ENCODE measurements around the gene NXPE4.
"Not testable (repeated sequence)": the region's sequence is repeated elsewhere in the genome, so short reads cannot be mapped to it uniquely, and the experiment has no call there.

NXPE4 gene

DNA sequence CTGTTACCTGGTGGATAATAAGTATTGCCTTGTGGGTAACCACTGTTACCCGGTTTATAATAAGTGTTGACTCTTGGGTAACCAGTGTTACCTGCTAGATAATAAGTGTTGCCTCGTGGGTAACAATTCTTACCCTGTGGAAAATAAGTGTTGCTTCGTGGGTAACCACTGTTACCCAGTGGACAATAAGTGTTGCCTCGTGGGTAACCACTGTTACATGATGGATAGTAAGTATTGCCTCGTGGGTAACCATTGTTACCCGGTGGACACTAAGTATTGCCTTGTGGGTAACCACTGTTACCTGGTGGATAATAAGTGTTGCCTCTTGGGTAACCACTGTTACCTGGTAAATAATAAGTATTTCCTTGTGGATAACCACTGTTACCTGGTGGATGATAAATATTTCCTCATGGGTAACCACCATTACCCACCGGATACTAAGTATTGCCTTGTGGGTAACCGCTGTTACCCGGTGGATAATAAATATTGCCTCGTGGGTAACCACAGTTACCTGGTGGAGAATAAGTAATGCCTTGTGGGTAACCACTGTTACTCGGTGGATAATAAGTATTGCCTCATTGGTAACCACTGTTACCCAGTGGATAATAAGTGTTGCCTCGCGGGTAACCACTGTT lies 8.7 kb upstream of the NXPE4 start:
- DNase-seq (ENCODE audit: low read depth, low spot score): no peak
- TF ChIP-seq, protein P1, sequence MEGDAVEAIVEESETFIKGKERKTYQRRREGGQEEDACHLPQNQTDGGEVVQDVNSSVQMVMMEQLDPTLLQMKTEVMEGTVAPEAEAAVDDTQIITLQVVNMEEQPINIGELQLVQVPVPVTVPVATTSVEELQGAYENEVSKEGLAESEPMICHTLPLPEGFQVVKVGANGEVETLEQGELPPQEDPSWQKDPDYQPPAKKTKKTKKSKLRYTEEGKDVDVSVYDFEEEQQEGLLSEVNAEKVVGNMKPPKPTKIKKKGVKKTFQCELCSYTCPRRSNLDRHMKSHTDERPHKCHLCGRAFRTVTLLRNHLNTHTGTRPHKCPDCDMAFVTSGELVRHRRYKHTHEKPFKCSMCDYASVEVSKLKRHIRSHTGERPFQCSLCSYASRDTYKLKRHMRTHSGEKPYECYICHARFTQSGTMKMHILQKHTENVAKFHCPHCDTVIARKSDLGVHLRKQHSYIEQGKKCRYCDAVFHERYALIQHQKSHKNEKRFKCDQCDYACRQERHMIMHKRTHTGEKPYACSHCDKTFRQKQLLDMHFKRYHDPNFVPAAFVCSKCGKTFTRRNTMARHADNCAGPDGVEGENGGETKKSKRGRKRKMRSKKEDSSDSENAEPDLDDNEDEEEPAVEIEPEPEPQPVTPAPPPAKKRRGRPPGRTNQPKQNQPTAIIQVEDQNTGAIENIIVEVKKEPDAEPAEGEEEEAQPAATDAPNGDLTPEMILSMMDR (IDR thresholded peaks at IDR 0.05; ENCODE audit: low read depth, low read length): no peak
- in situ Hi-C loops (cut with HindIII; ENCODE audit: low sequenced_read_pairs): no loop called here
- H3K4me3 ChIP-seq (ENCODE audit: low read depth, low read length): no peak overlapping the region

DNA sequence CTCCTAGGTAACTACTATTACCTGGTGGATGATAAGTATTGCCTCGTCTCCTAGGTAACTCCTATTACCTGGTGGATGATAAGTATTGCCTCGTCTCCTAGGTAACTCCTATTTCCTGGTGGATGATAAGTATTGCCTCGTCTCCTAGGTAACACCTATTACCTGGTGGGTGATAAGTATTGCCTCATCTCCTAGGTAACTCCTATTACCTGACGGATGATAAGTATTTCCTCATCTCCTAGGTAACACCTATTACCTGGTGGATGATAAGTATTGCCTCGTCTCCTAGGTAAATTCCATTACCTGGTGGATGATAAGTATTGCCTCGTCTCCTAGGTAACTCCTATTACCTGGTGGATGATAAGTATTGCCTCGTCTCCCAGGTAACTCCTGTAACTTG lies 7.6 kb upstream of the NXPE4 start:
- DNase-seq (ENCODE audit: low read depth, low spot score); in situ Hi-C loops (cut with HindIII; ENCODE audit: low sequenced_read_pairs); H3K4me3 ChIP-seq (ENCODE audit: low read depth, low read length): not testable (repeated sequence)

DNA sequence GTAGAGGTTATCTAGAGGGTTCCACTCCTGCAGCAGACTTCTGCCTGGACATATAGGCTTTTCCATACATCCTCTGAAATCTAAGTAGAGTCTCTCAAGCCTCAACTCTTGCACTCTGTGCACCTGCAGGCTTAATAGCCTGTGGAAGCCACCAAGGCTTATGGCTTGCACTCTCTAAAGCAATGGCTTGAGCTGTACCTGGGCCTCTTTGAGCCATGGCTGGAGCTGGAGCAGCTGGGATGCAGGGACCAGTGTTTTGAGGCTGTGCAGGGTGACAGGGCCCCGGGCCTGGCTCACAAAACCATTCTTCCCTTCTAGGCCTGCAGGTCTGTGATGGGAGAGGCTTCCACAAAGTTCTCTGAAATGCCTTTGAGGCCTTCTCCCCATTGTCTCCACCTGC lies 2.9 kb upstream of the NXPE4 start:
- no peak for DNase-seq (ENCODE audit: low read depth, low spot score)
- TF ChIP-seq, protein P1 (IDR thresholded peaks at IDR 0.05; ENCODE audit: low read depth, low read length): no peak
- in situ Hi-C loops (cut with HindIII; ENCODE audit: low sequenced_read_pairs): no loop called here
- no peak overlapping the region for H3K4me3 ChIP-seq (ENCODE audit: low read depth, low read length)

DNA sequence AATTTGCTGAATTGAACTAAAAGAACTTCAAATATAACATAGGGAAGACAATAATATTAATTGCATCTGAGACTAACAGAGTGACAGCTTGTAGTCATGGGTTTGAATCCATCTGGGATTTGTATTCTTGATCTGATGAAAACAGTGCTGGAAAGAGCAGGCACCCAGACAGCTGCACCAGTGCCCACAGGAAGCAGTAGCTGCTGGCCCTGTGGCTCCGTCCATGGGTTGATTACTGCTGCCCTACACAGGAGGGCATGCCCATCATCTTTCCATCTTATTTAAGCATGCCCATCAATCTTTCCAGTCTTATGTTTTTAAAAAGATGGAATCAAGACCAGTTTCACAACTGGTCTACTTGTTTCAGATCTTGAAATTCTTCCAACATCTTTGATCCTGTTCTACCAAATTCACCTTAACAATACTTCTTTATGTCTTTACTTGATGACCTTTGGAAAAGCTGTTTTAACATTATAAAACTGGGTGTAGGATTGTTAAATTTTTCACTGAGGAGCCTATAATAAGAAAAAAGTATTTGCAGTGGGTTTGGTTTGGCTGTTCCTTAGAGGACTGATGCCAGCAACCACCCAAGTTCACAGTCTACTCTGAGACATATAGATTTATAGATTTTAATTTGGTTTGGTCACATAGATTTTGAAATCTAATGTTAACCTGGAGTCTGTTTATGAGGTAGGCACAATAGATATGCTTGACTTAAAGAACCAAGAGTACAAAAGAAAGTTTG lies 761 bp upstream of the NXPE4 start:
- TF ChIP-seq, protein P1 (IDR thresholded peaks at IDR 0.05; ENCODE audit: low read depth, low read length): no peak
- in situ Hi-C loops (cut with HindIII; ENCODE audit: low sequenced_read_pairs): no loop called here
- DNase-seq (ENCODE audit: low read depth, low spot score): no peak
- H3K4me3 ChIP-seq (ENCODE audit: low read depth, low read length): no peak overlapping the region

DNA sequence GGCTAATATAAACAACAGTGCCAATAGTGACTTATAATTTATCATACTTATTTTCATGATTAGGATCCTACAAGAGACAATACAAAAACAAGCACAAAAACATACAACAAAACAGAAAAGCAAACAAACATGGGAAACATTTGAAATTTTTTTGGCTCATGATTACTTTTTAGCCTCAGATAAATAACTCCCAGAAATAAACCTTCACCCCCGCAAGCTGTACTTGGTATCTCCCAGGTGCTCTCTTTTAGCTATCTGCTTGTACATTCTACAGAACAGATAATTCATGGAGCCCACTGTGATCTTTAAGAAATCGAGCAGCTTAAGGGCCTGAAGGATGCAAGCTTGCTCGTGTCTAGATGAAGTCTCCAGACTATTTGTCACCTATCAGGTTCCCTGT lies 883 bp downstream of the NXPE4 start:
- no peak overlapping the region for H3K4me3 ChIP-seq (ENCODE audit: low read depth, low read length)
- no peak for DNase-seq (ENCODE audit: low read depth, low spot score)
- TF ChIP-seq, protein P1 (IDR thresholded peaks at IDR 0.05; ENCODE audit: low read depth, low read length): no peak
- in situ Hi-C loops (cut with HindIII; ENCODE audit: low sequenced_read_pairs): no loop called here

DNA sequence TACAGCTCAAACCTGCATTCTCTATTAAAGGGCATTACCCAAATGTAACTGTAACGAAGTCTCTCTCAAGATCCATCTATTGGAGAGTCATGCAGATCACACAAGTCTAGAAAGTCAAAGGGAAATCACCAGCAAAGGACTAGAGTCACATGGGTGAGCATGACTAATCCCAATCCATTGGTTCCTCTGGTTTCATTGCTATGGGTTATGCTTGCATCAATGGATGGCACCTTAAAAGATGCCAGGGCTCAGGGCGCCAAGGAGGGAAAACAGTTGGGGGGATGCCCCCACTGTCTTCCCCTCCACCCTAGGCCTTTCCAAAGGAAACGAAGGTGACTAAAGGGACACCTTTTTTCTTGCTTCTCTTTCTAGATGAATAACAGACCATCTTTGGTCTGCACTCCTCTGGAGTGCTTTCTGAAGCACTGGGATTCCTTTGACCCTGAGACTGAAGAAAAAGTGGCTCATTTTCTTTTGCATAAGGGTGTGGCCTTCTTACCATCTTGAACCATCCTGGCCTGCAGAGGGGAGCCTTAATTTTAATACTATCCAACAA lies 8.1 kb downstream of the NXPE4 start:
- TF ChIP-seq, protein P1 (IDR thresholded peaks at IDR 0.05; ENCODE audit: low read depth, low read length): no peak
- in situ Hi-C loops (cut with HindIII; ENCODE audit: low sequenced_read_pairs): no loop called here
- DNase-seq (ENCODE audit: low read depth, low spot score): no peak
- H3K4me3 ChIP-seq (ENCODE audit: low read depth, low read length): no peak overlapping the region

DNA sequence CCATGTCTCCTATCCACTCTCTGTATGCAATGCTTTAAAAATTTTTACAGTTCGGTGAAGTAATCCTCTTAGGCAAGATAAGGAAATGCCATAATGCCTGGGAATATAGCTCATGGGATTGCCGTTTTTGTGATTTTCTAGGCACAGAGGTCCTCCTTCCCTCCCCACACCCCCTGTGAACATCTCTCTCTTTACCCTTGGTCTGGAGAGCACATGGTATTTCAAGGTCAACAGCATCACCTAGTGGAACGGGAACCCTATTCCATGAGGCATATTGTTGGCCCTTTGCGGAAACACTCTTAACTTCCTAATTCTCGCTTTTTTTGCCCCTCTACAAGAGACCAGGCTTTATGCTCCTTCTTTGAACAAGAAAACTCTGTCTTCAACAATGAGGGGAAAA lies 8.8 kb downstream of the NXPE4 start:
- TF ChIP-seq, protein P1 (IDR thresholded peaks at IDR 0.05; ENCODE audit: low read depth, low read length): peak; percentile 22
- in situ Hi-C loops (cut with HindIII; ENCODE audit: low sequenced_read_pairs): no loop called here
- no peak overlapping the region for H3K4me3 ChIP-seq (ENCODE audit: low read depth, low read length)
- DNase-seq (ENCODE audit: low read depth, low spot score): no peak

Measured in astrocyte of the spinal cord (primary cell).